ENCODE results near the gene NFS1.

- no peak for TF ChIP-seq EZH2phosphoT487 (IDR thresholded peaks at IDR 0.05; ENCODE audit: insufficient read depth, low read depth)
- no peak for TF ChIP-seq EZH2 (IDR thresholded peaks at IDR 0.05; ENCODE audit: insufficient read depth, poor library complexity, severe bottlenecking)
Observed at GRCh38 chr20:35731469-35731788, 32.3 kb upstream of the NFS1 start.

Measured in GM23248 (cell line).